Transverse colon (tissue), 4 donors: ENCODE data around the gene KRT84. TPM values are rescaled to one million over a fixed set of nuclear protein-coding genes. Genes with fewer than 3 reads are reported as not detected.

Source experiments
- DNase-seq: peaks from one replicate; pipeline ENCODE4 v3.0.0-alpha.2; 2019
- H3K27ac ChIP-seq, 4 donors: fragments of 200-600 bp; sonication (generic); 2 replicates each; pipeline ENCODE4 v1.5.1; 2016 to 2018; ENCODE audit warnings: inconsistent platforms in 4 of 4
- H3K27me3 ChIP-seq: fragments of 200-600 bp; sonication (generic); 2 replicates; pipeline ENCODE4 v1.5.1; 2017; ENCODE audit warnings: inconsistent platforms
- H3K36me3 ChIP-seq, 4 donors: fragments of 200-600 bp; sonication (generic); 2 replicates each; pipeline ENCODE4 v1.5.1; 2017 to 2019; ENCODE audit warnings: inconsistent platforms in 4 of 4
- H3K4me1 ChIP-seq, 4 donors: fragments of 200-600 bp; sonication (generic); 2 replicates each; pipeline ENCODE4 v1.5.1; 2017 to 2020; ENCODE audit warnings: inconsistent platforms in 4 of 4
- H3K4me3 ChIP-seq, 4 donors: fragments of 200-600 bp; sonication (generic); 1 replicate in 1 of 4; 2 replicates in 3 of 4; pipeline versions ENCODE4 v1.5.1 to v1.6.1; 2017 to 2019; ENCODE audit warnings: inconsistent platforms in 4 of 4
- H3K9me3 ChIP-seq, 2 donors: fragments of 200-600 bp; sonication (generic); 2 replicates each; pipeline ENCODE4 v1.5.1; 2017 to 2019; ENCODE audit warnings: inconsistent platforms in 2 of 2
- CTCF ChIP-seq, 5 experiments: fragments of 200-600 bp in 3 of 5; fragments of 450-650 bp in 2 of 5; sonication (generic) in 3 of 5; IDR thresholded peaks; 1 replicate in 2 of 5; 2 replicates in 3 of 5; pipeline ENCODE4 v1.5.1; 2016 to 2017; ENCODE audit warnings: antibody characterized with exemption in 5 of 5, inconsistent platforms in 3 of 5, mild to moderate bottlenecking in 2 of 5, moderate library complexity in 1 of 5
- EP300 ChIP-seq: sonication (generic); formaldehyde crosslinking; IDR thresholded peaks from one replicate; pipeline ENCODE4 v1.6.1; 2017; ENCODE audit warnings: antibody characterized with exemption, low read depth
- POLR2A ChIP-seq: fragments of 450-650 bp; IDR thresholded peaks from one replicate; pipeline ENCODE4 v1.6.1; 2016; ENCODE audit warnings: antibody characterized with exemption, mild to moderate bottlenecking, moderate library complexity
- POLR2AphosphoS5 ChIP-seq, 3 donors: sonication (generic); formaldehyde crosslinking; IDR thresholded peaks; one replicate each; pipeline ENCODE4 v1.6.1; 2016; ENCODE audit warnings: antibody characterized with exemption in 3 of 3
- WGBS, 2 donors: methylation state at CpG; one replicate each; pipeline ENCODE4 v1.1.5; 2018; ENCODE audit warnings: low coverage in 1 of 2; 5-methylcytosine and 5-hydroxymethylcytosine counted together
- in situ Hi-C, 4 donors: fragments of 200-750 bp; cut with MboI; loops; one replicate each; pipeline versions ENCODE4 v1.15.0 to v1.15.1; 2017; ENCODE audit warnings: low sequenced_read_pairs in 3 of 4, low pct_ligation_motif_present in 1 of 4, low pct_unique_long_range_greater_than_20kb in 1 of 4
- intact Hi-C: fragments of 100-400 bp; cut with DNase I; formaldehyde crosslinking; loops from one replicate; pipeline ENCODE4 v1.15.1; 2023; ENCODE audit warnings: low total_unique reads
- total RNA-seq, 4 donors: library from RNA; depleted of rRNA; stranded (reverse); fragments of >200 nt; gene quantifications; one replicate each; pipeline ENCODE4 v1.1.0, GENCODE V29; 2016

KRT84 gene
- total RNA-seq, 4 donors from 2014 or later, result not detected

GRCh38 chr12:52338241-52338960 is 47.1 kb downstream of the KRT84 start:
- Histone ChIP-seq H3K9me3 (peaks cover 0 to 5% of the 10 kb centered on the region in 2 donors), H3K36me3 (no peaks in the 10 kb centered on the region), H3K4me1 (peaks cover 0 to 8% (median 0%) of the 10 kb centered on the region in 4 donors), H3K27me3 (peaks cover 9% of the 10 kb centered on the region), H3K27ac (no peak overlapping the region), H3K4me3 (no peak overlapping the region)
- WGBS, 2 donors, result 66 to 69% methylated on average over 6 to 10 of the region's 10 CpGs
- no peak for TF ChIP-seq POLR2A
- TF ChIP-seq CTCF (IDR thresholded peaks at IDR 0.05), result no peak
- TF ChIP-seq EP300, result no peak
- TF ChIP-seq POLR2AphosphoS5 (IDR thresholded peaks at IDR 0.05), result no peak
- no peak for DNase-seq
- in situ Hi-C loops, result no loop called here
- intact Hi-C loops, result no loop called here

- intact Hi-C loops, result no loop called here
- WGBS, 2 donors, result 29% methylated on average over 1 of the region's 1 CpG; no CpG with 5 or more reads in 1 of the 2 donors
- no peak for DNase-seq
- Histone ChIP-seq H3K4me1 (peaks cover 0 to 8% (median 0%) of the 10 kb centered on the region in 4 donors), H3K36me3 (no peaks in the 10 kb centered on the region), H3K9me3 (peaks cover 0 to 5% of the 10 kb centered on the region in 2 donors), H3K4me3 (no peak overlapping the region), H3K27me3 (peaks cover 9% of the 10 kb centered on the region), H3K27ac (no peak overlapping the region)
- no peak for TF ChIP-seq POLR2AphosphoS5 (IDR thresholded peaks at IDR 0.05)
- no peak for TF ChIP-seq EP300
- TF ChIP-seq CTCF (IDR thresholded peaks at IDR 0.05), result no peak
- no peak for TF ChIP-seq POLR2A
- in situ Hi-C loops, result no loop called here
Observed at GRCh38 chr12:52337054-52337453, 48.4 kb downstream of the KRT84 start.

- DNase-seq, result no peak
- WGBS, 2 donors, result 45% methylated on average over 2 of the region's 2 CpGs
- Histone ChIP-seq H3K27ac (no peak overlapping the region), H3K9me3 (peaks cover 0 to 5% of the 10 kb centered on the region in 2 donors), H3K27me3 (peaks cover 9% of the 10 kb centered on the region), H3K4me1 (peaks cover 0 to 8% (median 0%) of the 10 kb centered on the region in 4 donors), H3K36me3 (no peaks in the 10 kb centered on the region), H3K4me3 (no peak overlapping the region)
- in situ Hi-C loops, result no loop called here
- intact Hi-C loops, result no loop called here
- TF ChIP-seq EP300, result no peak
- no peak for TF ChIP-seq POLR2A
- no peak for TF ChIP-seq CTCF (IDR thresholded peaks at IDR 0.05)
- no peak for TF ChIP-seq POLR2AphosphoS5 (IDR thresholded peaks at IDR 0.05)
Observed at GRCh38 chr12:52336641-52337040, 48.8 kb downstream of the KRT84 start.

- H3K36me3 ChIP-seq, result no peaks in the 10 kb centered on the region
- intact Hi-C loops, result no loop called here
- peaks cover 0 to 8% (median 0%) of the 10 kb centered on the region in 4 donors for H3K4me1 ChIP-seq
- peaks cover 9% of the 10 kb centered on the region for H3K27me3 ChIP-seq
- peak; percentile 74 for DNase-seq
- WGBS, 2 donors, result 43 to 59% methylated on average over 2 to 4 of the region's 4 CpGs
- H3K4me3 ChIP-seq, result no peak overlapping the region
- TF ChIP-seq POLR2AphosphoS5 (IDR thresholded peaks at IDR 0.05), result peak in 1 of 3 donors; percentile 59
- TF ChIP-seq EP300, result no peak
- peaks cover 0 to 5% of the 10 kb centered on the region in 2 donors for H3K9me3 ChIP-seq
- in situ Hi-C loops, result no loop called here
- H3K27ac ChIP-seq, result no peak overlapping the region
Observed at GRCh38 chr12:52335598-52336262, 49.7 kb downstream of the KRT84 start.
